ENCODE measurements around the gene GON4L.
"Not testable (repeated sequence)": the region's sequence is repeated elsewhere in the genome, so short reads cannot be mapped to it uniquely, and the experiment has no call there.

The GON4L gene

GRCh38 chr1:155801149-155801548 lies 55.9 kb downstream of the GON4L start:
- in situ Hi-C loops (cut with HindIII; ENCODE audit: low pct_ligation_motif_present, low sequenced_read_pairs) = no loop called here
- H3K36me3 ChIP-seq (replicated peaks) = peaks cover 29% of the 10 kb centered on the region
- peak overlapping the region; percentile 49 for H3K27ac ChIP-seq
- TF ChIP-seq CTCF (IDR thresholded peaks at IDR 0.05; ENCODE audit: low read depth, low read length, missing control alignments) = no peak
- no peaks in the 10 kb centered on the region for H3K27me3 ChIP-seq (replicated peaks)
- DNase-seq = no peak
- no peak overlapping the region for H3K4me3 ChIP-seq (ENCODE audit: low read depth, low read length)

- H3K36me3 ChIP-seq (replicated peaks) = peaks cover 32% of the 10 kb centered on the region
- H3K27me3 ChIP-seq (replicated peaks); H3K27ac ChIP-seq; H3K4me3 ChIP-seq (ENCODE audit: low read depth, low read length); DNase-seq; in situ Hi-C loops (cut with HindIII; ENCODE audit: low pct_ligation_motif_present, low sequenced_read_pairs): not testable (repeated sequence)
Observed at GRCh38 chr1:155795618-155796017, 61.4 kb downstream of the GON4L start.

- peak; percentile 16 for DNase-seq
- H3K36me3 ChIP-seq (replicated peaks) = peaks cover 36% of the 10 kb centered on the region
- TF ChIP-seq CTCF (IDR thresholded peaks at IDR 0.05; ENCODE audit: low read depth, low read length, missing control alignments) = no peak
- no peak overlapping the region for H3K4me3 ChIP-seq (ENCODE audit: low read depth, low read length)
- H3K27me3 ChIP-seq (replicated peaks) = no peaks in the 10 kb centered on the region
- in situ Hi-C loops (cut with HindIII; ENCODE audit: low pct_ligation_motif_present, low sequenced_read_pairs) = no loop called here
- H3K27ac ChIP-seq = no peak overlapping the region
Observed at GRCh38 chr1:155794605-155795245, 62.3 kb downstream of the GON4L start.

GRCh38 chr1:155793213-155793612 lies 63.8 kb downstream of the GON4L start:
- peaks cover 27% of the 10 kb centered on the region for H3K36me3 ChIP-seq (replicated peaks)
- no peak for TF ChIP-seq CTCF (IDR thresholded peaks at IDR 0.05; ENCODE audit: low read depth, low read length, missing control alignments)
- H3K27ac ChIP-seq = no peak overlapping the region
- no peak overlapping the region for H3K4me3 ChIP-seq (ENCODE audit: low read depth, low read length)
- no peak for DNase-seq
- in situ Hi-C loops (cut with HindIII; ENCODE audit: low pct_ligation_motif_present, low sequenced_read_pairs) = no loop called here
- no peaks in the 10 kb centered on the region for H3K27me3 ChIP-seq (replicated peaks)

GRCh38 chr1:155777582-155777981 lies 79.4 kb downstream of the GON4L start:
- no peak overlapping the region for H3K4me3 ChIP-seq (ENCODE audit: low read depth, low read length)
- no peaks in the 10 kb centered on the region for H3K27me3 ChIP-seq (replicated peaks)
- no peak for DNase-seq
- in situ Hi-C loops (cut with HindIII; ENCODE audit: low pct_ligation_motif_present, low sequenced_read_pairs) = no loop called here
- TF ChIP-seq CTCF (IDR thresholded peaks at IDR 0.05; ENCODE audit: low read depth, low read length, missing control alignments) = no peak
- H3K36me3 ChIP-seq (replicated peaks) = peaks cover 53% of the 10 kb centered on the region
- no peak overlapping the region for H3K27ac ChIP-seq

- no peaks in the 10 kb centered on the region for H3K27me3 ChIP-seq (replicated peaks)
- no peak for DNase-seq
- H3K27ac ChIP-seq = no peak overlapping the region
- no peak for TF ChIP-seq CTCF (IDR thresholded peaks at IDR 0.05; ENCODE audit: low read depth, low read length, missing control alignments)
- peaks cover 59% of the 10 kb centered on the region for H3K36me3 ChIP-seq (replicated peaks)
- in situ Hi-C loops (cut with HindIII; ENCODE audit: low pct_ligation_motif_present, low sequenced_read_pairs) = no loop called here
- H3K4me3 ChIP-seq (ENCODE audit: low read depth, low read length) = no peak overlapping the region
Observed at GRCh38 chr1:155776414-155776813, 80.6 kb downstream of the GON4L start.

Data from brain microvascular endothelial cell (primary cell).